Natural killer cell (primary cell): ENCODE data around the gene CDKN2AIP. TPM values are rescaled to one million over a fixed set of nuclear protein-coding genes. Genes with fewer than 3 reads are reported as not detected.

Experiments used
- ATAC-seq, 3 donors: fragments of 150-1000 bp in 2 of 3; fragments of 200-7000 bp in 1 of 3; cut with Tn5 transposase; 1 replicate in 1 of 3; 2 replicates in 2 of 3; pipeline ENCODE4 v1.10.0; 2021; ENCODE audit warnings: mild to moderate bottlenecking in 2 of 3, moderate library complexity in 2 of 3
- DNase-seq, 2 donors: peaks; one replicate each; pipeline versions ENCODE4 v3.0.0 to v3.0.0-alpha.2; 2013 to 2021; ENCODE audit warnings: mixed read lengths in 1 of 2
- H3K27ac ChIP-seq: one replicate; pipeline ENCODE4 v1.5.1; 2013; ENCODE audit warnings: mild to moderate bottlenecking, low read length
- H3K27me3 ChIP-seq: one replicate; pipeline ENCODE4 v1.6.1; 2013; ENCODE audit warnings: low read length; ENCODE audit not compliant: control insufficient read depth, insufficient read depth
- H3K36me3 ChIP-seq: one replicate; pipeline ENCODE4 v1.6.1; 2013; ENCODE audit warnings: low read length; ENCODE audit not compliant: control insufficient read depth, insufficient read depth
- H3K4me1 ChIP-seq: one replicate; pipeline ENCODE4 v1.6.1; 2013; ENCODE audit warnings: low read length; ENCODE audit not compliant: control insufficient read depth, insufficient read depth
- H3K4me3 ChIP-seq: one replicate; pipeline ENCODE4 v1.5.1; 2013; ENCODE audit warnings: low read length
- H3K9me3 ChIP-seq: one replicate; pipeline ENCODE4 v1.6.1; 2013; ENCODE audit warnings: low read length; ENCODE audit not compliant: control insufficient read depth, insufficient read depth
- H3K27ac Mint-ChIP-seq, 2 donors: one replicate each; pipeline ENCODE4 v1.8.0; 2022; ENCODE audit warnings: mild to moderate bottlenecking in 2 of 2, mixed read lengths in 2 of 2, moderate library complexity in 1 of 2
- H3K27me3 Mint-ChIP-seq, 2 donors: one replicate each; pipeline ENCODE4 v1.8.0; 2022; ENCODE audit warnings: low read depth in 2 of 2, mixed read lengths in 2 of 2
- H3K36me3 Mint-ChIP-seq: one replicate; pipeline ENCODE4 v1.8.0; 2022; ENCODE audit warnings: mixed read lengths
- H3K4me1 Mint-ChIP-seq, 2 donors: one replicate each; pipeline ENCODE4 v1.8.0; 2022; ENCODE audit warnings: mixed read lengths in 2 of 2
- H3K4me3 Mint-ChIP-seq: one replicate; pipeline ENCODE4 v1.8.0; 2022; ENCODE audit warnings: mild to moderate bottlenecking, moderate library complexity, mixed read lengths
- H3K9me3 Mint-ChIP-seq, 2 donors: one replicate each; pipeline ENCODE4 v1.8.0; 2022; ENCODE audit warnings: mixed read lengths in 2 of 2
- CTCF ChIP-seq: fragments of 200-600 bp; IDR thresholded peaks from one replicate; pipeline ENCODE4 v1.8.0; 2022; ENCODE audit warnings: antibody characterized with exemption
- WGBS: methylation state at CpG from one replicate; pipeline ENCODE4 v1.1.7; 2013; ENCODE audit warnings: missing lambda C conversion rate; ENCODE audit not compliant: insufficient coverage; 5-methylcytosine and 5-hydroxymethylcytosine counted together
- intact Hi-C: fragments of 100-400 bp; cut with micrococcal nuclease; formaldehyde crosslinking; loops from one replicate; pipeline ENCODE4 v1.14.2; 2022
- total RNA-seq, 4 donors: library from RNA; stranded (reverse); fragments of 120-200 nt in 1 of 4; gene quantifications; one replicate each; pipeline versions ENCODE4 v1.2.3 to v1.2.4, GENCODE V29; 2013 to 2022

CDKN2AIP gene
- total RNA-seq, 3 donors from 2014 or later (not counting 1 experiment from before 2014, with no cell fraction given): 24.2 to 27.3 (median 25.7) TPM

- DNase-seq (no peak), ATAC-seq (no peak)
- no peaks in the 10 kb centered on the region for H3K9me3 ChIP-seq
- Mint-ChIP-seq H3K27ac (peak overlapping the region; percentile 75 to 86), H3K9me3 (no peaks in the 10 kb centered on the region), H3K4me3 (peak overlapping the region; percentile 81), H3K36me3 (no peaks in the 10 kb centered on the region), H3K4me1 (peaks cover 21 to 23% of the 10 kb centered on the region in 2 donors), H3K27me3 (no peaks in the 10 kb centered on the region)
- 68% methylated on average over 8 of the region's 8 CpGs for WGBS
- peak overlapping the region; percentile 63 for H3K4me3 ChIP-seq
- intact Hi-C loops: loop anchor here (1.0 to 5.0 kb wide), 4 partner anchors 34 to 491 kb away; partner anchors contain the start of genes CDKN2AIP and DCTD
- no peaks in the 10 kb centered on the region for H3K27me3 ChIP-seq
- no peaks in the 10 kb centered on the region for H3K36me3 ChIP-seq
- H3K4me1 ChIP-seq: peaks cover 10% of the 10 kb centered on the region
- peak overlapping the region; percentile 80 for H3K27ac ChIP-seq
- peak; percentile 44 for TF ChIP-seq CTCF
Measured at GRCh38 chr4:183407635-183408464, 36.6 kb upstream of the CDKN2AIP start.

GRCh38 chr4:183408796-183409195, 35.6 kb upstream of the CDKN2AIP start:
- Histone ChIP-seq H3K9me3 (no peaks in the 10 kb centered on the region), H3K36me3 (no peaks in the 10 kb centered on the region), H3K27me3 (no peaks in the 10 kb centered on the region), H3K4me1 (peaks cover 12% of the 10 kb centered on the region), H3K4me3 (no peak overlapping the region), H3K27ac (no peak overlapping the region)
- Mint-ChIP-seq H3K4me1 (peaks cover 26 to 29% of the 10 kb centered on the region in 2 donors), H3K9me3 (no peaks in the 10 kb centered on the region), H3K27ac (peak overlapping the region; percentile 19 to 75), H3K36me3 (no peaks in the 10 kb centered on the region), H3K4me3 (no peak overlapping the region), H3K27me3 (no peaks in the 10 kb centered on the region)
- DNase-seq (no peak), ATAC-seq (no peak)
- no peak for TF ChIP-seq CTCF
- intact Hi-C loops: loop anchor here (5.0 kb wide), 2 partner anchors 34 to 336 kb away; partner anchors contain the start of gene CDKN2AIP
- WGBS: 75% methylated on average over 8 of the region's 8 CpGs

GRCh38 chr4:183409483-183409882, 35.0 kb upstream of the CDKN2AIP start:
- Mint-ChIP-seq H3K4me1 (peaks cover 26 to 29% of the 10 kb centered on the region in 2 donors), H3K36me3 (no peaks in the 10 kb centered on the region), H3K27me3 (no peaks in the 10 kb centered on the region), H3K4me3 (no peak overlapping the region), H3K27ac (peak overlapping the region in 1 of 2 donors; percentile 19), H3K9me3 (no peaks in the 10 kb centered on the region)
- intact Hi-C loops: loop anchor here (5.0 kb wide), 2 partner anchors 33 to 337 kb away; partner anchors contain the start of gene CDKN2AIP
- H3K36me3 ChIP-seq: no peaks in the 10 kb centered on the region
- no peaks in the 10 kb centered on the region for H3K27me3 ChIP-seq
- WGBS: 68% methylated on average over 4 of the region's 4 CpGs
- no peak for ATAC-seq
- DNase-seq: no peak
- no peak overlapping the region for H3K27ac ChIP-seq
- TF ChIP-seq CTCF: no peak
- H3K4me1 ChIP-seq: peaks cover 12% of the 10 kb centered on the region
- H3K4me3 ChIP-seq: no peak overlapping the region
- H3K9me3 ChIP-seq: no peaks in the 10 kb centered on the region
